Measurements from ENCODE around the gene ATOSB. TPM values are rescaled to one million over a fixed set of nuclear protein-coding genes. Genes with fewer than 3 reads are reported as not detected.

ATOSB gene
- total and polyA plus RNA-seq, 4 donors: 9.5 to 32.0 (median 23.0) TPM

DNA sequence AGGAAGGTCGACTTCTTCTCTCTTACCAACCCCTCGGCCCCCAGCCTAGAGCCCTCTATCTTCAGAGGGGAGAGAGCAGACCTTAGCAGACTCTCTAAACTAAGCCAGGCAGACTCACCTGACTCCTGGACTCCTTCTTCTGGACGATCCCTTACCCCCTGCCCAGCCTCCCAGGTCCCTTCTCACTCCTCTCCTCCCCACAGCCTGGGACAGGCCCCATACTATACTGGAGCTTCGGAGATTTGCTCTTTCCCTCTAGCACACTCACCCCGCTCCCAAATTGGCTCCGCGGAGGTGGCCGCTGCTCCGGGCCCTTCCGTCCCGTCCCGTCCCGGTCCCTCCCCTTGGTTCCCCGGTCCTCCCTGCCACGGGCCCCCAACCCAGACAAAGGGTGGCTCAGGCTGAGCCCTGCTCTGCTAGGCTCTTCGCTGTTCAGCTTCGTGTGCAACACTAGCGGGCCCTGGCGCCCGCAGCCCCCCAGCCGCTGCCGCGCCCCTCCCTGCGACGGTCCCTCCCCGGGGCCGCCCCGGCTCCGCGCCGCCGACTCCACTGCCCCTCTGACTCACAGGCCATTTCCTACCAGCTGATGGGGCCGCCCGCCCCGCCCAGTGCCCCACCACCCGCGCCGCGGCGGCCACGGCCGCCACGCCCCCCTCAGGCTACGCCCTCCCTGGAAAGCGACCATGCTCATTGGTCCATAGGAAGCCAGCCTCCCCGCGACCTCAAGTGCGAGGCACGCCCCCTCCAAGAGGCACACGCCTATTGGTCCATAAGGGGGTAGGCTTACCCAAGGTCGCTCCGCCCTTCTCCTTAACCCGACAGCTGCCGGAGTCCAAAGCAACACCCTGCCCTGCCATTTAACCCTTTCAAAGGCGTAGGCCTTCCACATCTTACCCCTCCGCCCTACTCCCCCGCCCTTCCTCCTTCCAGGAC lies 4.4 kb downstream of the ATOSB start:
- Histone ChIP-seq H3K9me3 (ENCODE audit: control insufficient read depth in 4 of 4, insufficient read depth in 3 of 4, low read length in 3 of 4) (no peaks in the 10 kb centered on the region), H3K4me3 (peak overlapping the region; percentile 64), H3K27ac (ENCODE audit: low read depth in 1 of 2, low read length in 1 of 2) (peak overlapping the region; percentile 91 to 95), H3K4me1 (ENCODE audit: control insufficient read depth in 5 of 5, insufficient read depth in 5 of 5, low read length in 5 of 5) (peaks cover 14 to 43% (median 28%) of the 10 kb centered on the region in 5 donors), H3K27me3 (ENCODE audit: control insufficient read depth in 3 of 3, insufficient read depth in 3 of 3, low read length in 2 of 3) (no peaks in the 10 kb centered on the region), H3K9ac (ENCODE audit: insufficient read depth in 1 of 2, low read length in 2 of 2) (peak overlapping the region in 1 of 2 donors; percentile 86), H3K36me3 (ENCODE audit: control insufficient read depth in 4 of 4, insufficient read depth in 4 of 4, low read length in 4 of 4) (peaks cover under 1 to 20% (median 8%) of the 10 kb centered on the region in 4 donors)
- peak; percentile 98 to 99 (median 99) for DNase-seq
- WGBS, 2 donors: 1 to 2% methylated on average over 56 to 57 of the region's 57 CpGs
- TF ChIP-seq, protein P1, sequence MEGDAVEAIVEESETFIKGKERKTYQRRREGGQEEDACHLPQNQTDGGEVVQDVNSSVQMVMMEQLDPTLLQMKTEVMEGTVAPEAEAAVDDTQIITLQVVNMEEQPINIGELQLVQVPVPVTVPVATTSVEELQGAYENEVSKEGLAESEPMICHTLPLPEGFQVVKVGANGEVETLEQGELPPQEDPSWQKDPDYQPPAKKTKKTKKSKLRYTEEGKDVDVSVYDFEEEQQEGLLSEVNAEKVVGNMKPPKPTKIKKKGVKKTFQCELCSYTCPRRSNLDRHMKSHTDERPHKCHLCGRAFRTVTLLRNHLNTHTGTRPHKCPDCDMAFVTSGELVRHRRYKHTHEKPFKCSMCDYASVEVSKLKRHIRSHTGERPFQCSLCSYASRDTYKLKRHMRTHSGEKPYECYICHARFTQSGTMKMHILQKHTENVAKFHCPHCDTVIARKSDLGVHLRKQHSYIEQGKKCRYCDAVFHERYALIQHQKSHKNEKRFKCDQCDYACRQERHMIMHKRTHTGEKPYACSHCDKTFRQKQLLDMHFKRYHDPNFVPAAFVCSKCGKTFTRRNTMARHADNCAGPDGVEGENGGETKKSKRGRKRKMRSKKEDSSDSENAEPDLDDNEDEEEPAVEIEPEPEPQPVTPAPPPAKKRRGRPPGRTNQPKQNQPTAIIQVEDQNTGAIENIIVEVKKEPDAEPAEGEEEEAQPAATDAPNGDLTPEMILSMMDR (IDR thresholded peaks at IDR 0.05; ENCODE audit: control extremely low read depth, extremely low read depth): no peak
- ATAC-seq (ENCODE audit: insufficient read depth, low FRiP score): peak; percentile 83

DNA sequence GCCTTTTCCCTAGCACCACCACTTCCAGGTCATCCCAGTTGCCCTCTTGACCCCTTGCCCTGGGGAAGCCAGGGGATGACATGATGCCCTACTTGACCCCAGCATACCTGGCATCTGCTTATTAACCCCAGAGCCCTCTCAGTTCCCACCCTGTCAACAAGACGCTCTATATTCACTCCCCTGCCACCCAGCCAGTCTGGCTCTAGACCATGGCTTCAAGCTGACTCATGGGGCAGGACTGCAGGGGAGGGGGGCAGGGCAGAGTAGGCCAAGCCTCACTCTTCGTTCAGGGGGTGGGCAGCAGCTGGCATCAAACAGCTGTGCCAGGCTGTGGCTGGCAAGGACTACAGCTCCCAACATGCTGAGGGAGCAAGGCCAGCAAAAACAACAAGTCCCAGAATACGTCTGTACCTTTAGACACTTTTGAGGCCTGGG lies 5.3 kb downstream of the ATOSB start:
- WGBS, 2 donors: 43 to 46% methylated on average over 3 of the region's 3 CpGs
- Histone ChIP-seq H3K9me3 (ENCODE audit: control insufficient read depth in 4 of 4, insufficient read depth in 3 of 4, low read length in 3 of 4) (no peaks in the 10 kb centered on the region), H3K27ac (ENCODE audit: low read depth in 1 of 2, low read length in 1 of 2) (peak overlapping the region in 1 of 2 donors; percentile 91), H3K36me3 (ENCODE audit: control insufficient read depth in 4 of 4, insufficient read depth in 4 of 4, low read length in 4 of 4) (peaks cover 9 to 28% (median 13%) of the 10 kb centered on the region in 4 donors), H3K4me3 (no peak overlapping the region), H3K4me1 (ENCODE audit: control insufficient read depth in 5 of 5, insufficient read depth in 5 of 5, low read length in 5 of 5) (peaks cover 14 to 40% (median 28%) of the 10 kb centered on the region in 5 donors), H3K9ac (ENCODE audit: insufficient read depth in 1 of 2, low read length in 2 of 2) (peak overlapping the region in 1 of 2 donors; percentile 86), H3K27me3 (ENCODE audit: control insufficient read depth in 3 of 3, insufficient read depth in 3 of 3, low read length in 2 of 3) (no peaks in the 10 kb centered on the region)
- TF ChIP-seq, protein P1 (IDR thresholded peaks at IDR 0.05; ENCODE audit: control extremely low read depth, extremely low read depth): no peak
- no peak for DNase-seq
- no peak for ATAC-seq (ENCODE audit: insufficient read depth, low FRiP score)

GRCh38 chr9:35108946-35109575 lies 6.6 kb downstream of the ATOSB start:
- no peak overlapping the region for H3K4me3 ChIP-seq
- H3K9me3 ChIP-seq (ENCODE audit: control insufficient read depth in 4 of 4, insufficient read depth in 3 of 4, low read length in 3 of 4): no peaks in the 10 kb centered on the region
- H3K36me3 ChIP-seq (ENCODE audit: control insufficient read depth in 4 of 4, insufficient read depth in 4 of 4, low read length in 4 of 4): peaks cover 10 to 34% (median 18%) of the 10 kb centered on the region in 4 donors
- DNase-seq (no peak), ATAC-seq (ENCODE audit: insufficient read depth, low FRiP score) (no peak)
- TF ChIP-seq, protein P1 (IDR thresholded peaks at IDR 0.05; ENCODE audit: control extremely low read depth, extremely low read depth): no peak
- peak overlapping the region in 1 of 2 donors; percentile 6 for H3K27ac ChIP-seq (ENCODE audit: low read depth in 1 of 2, low read length in 1 of 2)
- H3K9ac ChIP-seq (ENCODE audit: insufficient read depth in 1 of 2, low read length in 2 of 2): no peak overlapping the region
- H3K4me1 ChIP-seq (ENCODE audit: control insufficient read depth in 5 of 5, insufficient read depth in 5 of 5, low read length in 5 of 5): peaks cover 8 to 28% (median 18%) of the 10 kb centered on the region in 5 donors
- 35 to 50% methylated on average over 8 of the region's 8 CpGs for WGBS, 2 donors
- no peaks in the 10 kb centered on the region for H3K27me3 ChIP-seq (ENCODE audit: control insufficient read depth in 3 of 3, insufficient read depth in 3 of 3, low read length in 2 of 3)

Data from lung (tissue), 12 donors.